ENCODE measurements around the gene ADRA2B. TPM values are rescaled to one million over a fixed set of nuclear protein-coding genes. Genes with fewer than 3 reads are reported as not detected.

The ADRA2B gene
- total RNA-seq, 2 donors from 2014 or later: under 0.01 to 0.26 TPM

- DNase-seq (no peak), ATAC-seq (no peak)
- intact Hi-C loops (cut with DNase I): no loop called here
- Histone ChIP-seq H3K4me3 (no peak overlapping the region), H3K4me1 (no peaks in the 10 kb centered on the region), H3K27ac (no peak overlapping the region), H3K27me3 (no peaks in the 10 kb centered on the region), H3K36me3 (replicated peaks in 1 of 2; ENCODE audit: insufficient read depth in 1 of 2, low read depth in 2 of 2) (no peaks in the 10 kb centered on the region), H3K9me3 (no peaks in the 10 kb centered on the region)
- no peak for TF ChIP-seq POLR2A (IDR thresholded peaks at IDR 0.05)
- TF ChIP-seq CTCF (IDR thresholded peaks at IDR 0.05): no peak
- WGBS, 2 donors: 94 to 95% methylated on average over 4 of the region's 4 CpGs
Observed at GRCh38 chr2:96130483-96130882, 14.1 kb upstream of the ADRA2B start.

GRCh38 chr2:96129528-96130120 is 13.3 kb upstream of the ADRA2B start:
- Histone ChIP-seq H3K4me1 (no peaks in the 10 kb centered on the region), H3K27me3 (no peaks in the 10 kb centered on the region), H3K27ac (no peak overlapping the region), H3K4me3 (no peak overlapping the region), H3K36me3 (replicated peaks in 1 of 2; ENCODE audit: insufficient read depth in 1 of 2, low read depth in 2 of 2) (no peaks in the 10 kb centered on the region), H3K9me3 (no peaks in the 10 kb centered on the region)
- intact Hi-C loops (cut with DNase I): no loop called here
- WGBS, 2 donors: 78% methylated on average over 16 of the region's 16 CpGs
- no peak for DNase-seq
- ATAC-seq: no peak
- TF ChIP-seq CTCF (IDR thresholded peaks at IDR 0.05): no peak
- no peak for TF ChIP-seq POLR2A (IDR thresholded peaks at IDR 0.05)

- H3K4me3 ChIP-seq: no peak overlapping the region
- ATAC-seq: no peak
- 82 to 85% methylated on average over 6 of the region's 6 CpGs for WGBS, 2 donors
- H3K9me3 ChIP-seq: no peaks in the 10 kb centered on the region
- H3K36me3 ChIP-seq (replicated peaks in 1 of 2; ENCODE audit: insufficient read depth in 1 of 2, low read depth in 2 of 2): no peaks in the 10 kb centered on the region
- no peak overlapping the region for H3K27ac ChIP-seq
- TF ChIP-seq POLR2A (IDR thresholded peaks at IDR 0.05) (no peak), CTCF (IDR thresholded peaks at IDR 0.05) (no peak)
- DNase-seq: no peak
- intact Hi-C loops (cut with DNase I): no loop called here
- no peaks in the 10 kb centered on the region for H3K4me1 ChIP-seq
- H3K27me3 ChIP-seq: no peaks in the 10 kb centered on the region
Observed at GRCh38 chr2:96128456-96128855, 12.1 kb upstream of the ADRA2B start.

GRCh38 chr2:96124406-96125265 is 8.3 kb upstream of the ADRA2B start:
- Histone ChIP-seq H3K36me3 (replicated peaks in 1 of 2; ENCODE audit: insufficient read depth in 1 of 2, low read depth in 2 of 2) (no peaks in the 10 kb centered on the region), H3K27me3 (no peaks in the 10 kb centered on the region), H3K27ac (no peak overlapping the region), H3K4me3 (no peak overlapping the region), H3K9me3 (no peaks in the 10 kb centered on the region), H3K4me1 (no peaks in the 10 kb centered on the region)
- 83 to 85% methylated on average over 14 of the region's 14 CpGs for WGBS, 2 donors
- DNase-seq: no peak
- no peak for ATAC-seq
- intact Hi-C loops (cut with DNase I): no loop called here
- TF ChIP-seq POLR2A (IDR thresholded peaks at IDR 0.05) (no peak), CTCF (IDR thresholded peaks at IDR 0.05) (no peak)

Data from body of pancreas (tissue), 4 donors.